Gastroesophageal sphincter (tissue), 3 donors: ENCODE measurements around the gene DNAH17.

Source experiments
- POLR2A ChIP-seq, 2 donors: fragments of 450-650 bp; IDR thresholded peaks; one replicate each; pipeline ENCODE4 v1.6.1; 2017; ENCODE audit warnings: antibody characterized with exemption in 2 of 2, mild to moderate bottlenecking in 2 of 2, moderate library complexity in 1 of 2
- POLR2AphosphoS5 ChIP-seq: sonication (generic); formaldehyde crosslinking; IDR thresholded peaks from one replicate; pipeline ENCODE4 v1.6.1; 2017; ENCODE audit warnings: antibody characterized with exemption
- TF ChIP-seq, protein P1 (sequence below), 4 experiments: fragments of 200-600 bp in 2 of 4; fragments of 450-650 bp in 2 of 4; sonication (generic) in 1 of 4; IDR thresholded peaks; one replicate each; pipeline ENCODE4 v1.5.1; 2017 to 2019; ENCODE audit warnings: antibody characterized with exemption in 4 of 4, mild to moderate bottlenecking in 2 of 4, moderate library complexity in 2 of 4

DNA sequence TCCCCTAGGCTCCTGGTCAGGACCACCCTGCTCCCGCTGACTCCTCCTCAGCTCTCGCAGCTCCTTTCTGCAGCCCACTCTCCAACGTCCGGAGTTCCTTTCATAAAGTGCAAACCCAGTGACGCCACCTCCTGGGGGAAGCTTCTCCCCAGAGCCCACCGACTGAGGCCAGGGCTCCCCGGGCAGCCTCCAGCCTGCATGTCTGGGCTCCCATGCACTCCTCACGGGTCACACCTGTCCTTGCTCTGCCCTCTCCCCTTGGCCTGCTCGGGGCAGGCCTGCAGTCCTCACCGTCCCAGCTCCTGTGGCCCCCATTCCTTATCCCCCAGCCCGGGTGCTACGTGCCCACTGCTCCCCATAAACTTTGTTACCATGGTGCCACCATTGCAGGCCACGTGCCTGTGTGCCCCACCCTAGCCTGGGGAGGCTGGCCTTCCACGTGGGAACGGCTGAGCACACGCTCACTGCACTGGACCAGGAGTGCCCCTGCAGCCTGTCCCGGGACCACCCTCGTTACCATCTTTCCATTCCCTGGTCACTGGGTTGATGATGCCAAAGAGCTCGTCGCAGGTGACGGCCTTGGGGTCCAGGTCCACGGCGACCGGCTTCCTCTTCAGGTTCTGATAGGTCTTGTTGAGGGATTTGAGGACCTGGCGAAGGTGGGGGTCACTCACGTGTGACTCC, 84.9 kb downstream of the DNAH17 start:
- TF ChIP-seq, protein P1, sequence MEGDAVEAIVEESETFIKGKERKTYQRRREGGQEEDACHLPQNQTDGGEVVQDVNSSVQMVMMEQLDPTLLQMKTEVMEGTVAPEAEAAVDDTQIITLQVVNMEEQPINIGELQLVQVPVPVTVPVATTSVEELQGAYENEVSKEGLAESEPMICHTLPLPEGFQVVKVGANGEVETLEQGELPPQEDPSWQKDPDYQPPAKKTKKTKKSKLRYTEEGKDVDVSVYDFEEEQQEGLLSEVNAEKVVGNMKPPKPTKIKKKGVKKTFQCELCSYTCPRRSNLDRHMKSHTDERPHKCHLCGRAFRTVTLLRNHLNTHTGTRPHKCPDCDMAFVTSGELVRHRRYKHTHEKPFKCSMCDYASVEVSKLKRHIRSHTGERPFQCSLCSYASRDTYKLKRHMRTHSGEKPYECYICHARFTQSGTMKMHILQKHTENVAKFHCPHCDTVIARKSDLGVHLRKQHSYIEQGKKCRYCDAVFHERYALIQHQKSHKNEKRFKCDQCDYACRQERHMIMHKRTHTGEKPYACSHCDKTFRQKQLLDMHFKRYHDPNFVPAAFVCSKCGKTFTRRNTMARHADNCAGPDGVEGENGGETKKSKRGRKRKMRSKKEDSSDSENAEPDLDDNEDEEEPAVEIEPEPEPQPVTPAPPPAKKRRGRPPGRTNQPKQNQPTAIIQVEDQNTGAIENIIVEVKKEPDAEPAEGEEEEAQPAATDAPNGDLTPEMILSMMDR (IDR thresholded peaks at IDR 0.05), result no peak
- TF ChIP-seq POLR2A (IDR thresholded peaks at IDR 0.05) (no peak), POLR2AphosphoS5 (no peak)
